PC-3 (cell line): Measurements from ENCODE around the gene TAS1R1. TPM values are rescaled to one million over a fixed set of nuclear protein-coding genes. Genes with fewer than 3 reads are reported as not detected.

ENCODE experiments used
- ATAC-seq: fragments of 200-7000 bp; cut with Tn5 transposase; 2 replicates; pipeline ENCODE4 v1.9.1; 2020; ENCODE audit warnings: mild to moderate bottlenecking, moderate library complexity
- BruUV-seq: library from RNA; stranded (reverse); fragments of 400-500 nt; replicated peaks from 2 replicates; lab custom pipeline; 2021; lab: Mats Ljungman, UMichigan
- CTCF ChIA-PET: fragments of 300-600 bp; sonication (Branson Sonifier 250); formaldehyde crosslinking; loops from one replicate; lab custom pipeline; 2022; ENCODE audit warnings: antibody characterized with exemption; lab: Charles Lee
- POLR2A ChIA-PET: fragments of 300-600 bp; sonication (Branson Sonifier 250); formaldehyde crosslinking; loops from one replicate; lab custom pipeline; 2022; ENCODE audit warnings: antibody characterized with exemption; ENCODE audit not compliant: unreplicated experiment; lab: Charles Lee
- DNase-seq: peaks from one replicate; pipeline ENCODE4 v3.0.0-alpha.2; 2015
- H2AFZ ChIP-seq: fragments of 300-600 bp; sonication (generic); 2 replicates; pipeline ENCODE4 v1.6.0; 2016; ENCODE audit warnings: antibody characterized with exemption, low read length
- H3F3A ChIP-seq: fragments of 300-600 bp; sonication (generic); one replicate; pipeline ENCODE4 v1.6.0; 2017; ENCODE audit warnings: antibody characterized with exemption, low read length, control low read depth, mild to moderate bottlenecking; ENCODE audit not compliant: unreplicated experiment
- H3K27ac ChIP-seq: fragments of 300-600 bp; sonication (generic); 2 replicates; pipeline ENCODE4 v1.5.1; 2016; ENCODE audit warnings: mild to moderate bottlenecking, low read length
- H3K27me3 ChIP-seq: fragments of 300-600 bp; sonication (generic); 2 replicates; pipeline ENCODE4 v1.6.1; 2016; ENCODE audit warnings: low read length, mixed read lengths
- H3K36me3 ChIP-seq: fragments of 300-600 bp; sonication (generic); 2 replicates; pipeline ENCODE4 v1.6.1; 2016; ENCODE audit warnings: low read depth, mixed run types, low read length, mixed read lengths
- H3K4me1 ChIP-seq: fragments of 300-600 bp; sonication (generic); 2 replicates; pipeline ENCODE4 v1.5.1; 2016; ENCODE audit warnings: low read length; ENCODE audit not compliant: insufficient read depth
- H3K4me2 ChIP-seq: fragments of 300-600 bp; sonication (generic); 2 replicates; pipeline ENCODE4 v1.6.0; 2016; ENCODE audit warnings: low read length
- H3K4me3 ChIP-seq: fragments of 300-600 bp; sonication (generic); 2 replicates; pipeline ENCODE4 v1.5.1; 2016; ENCODE audit warnings: mild to moderate bottlenecking, low read length, mixed read lengths
- H3K79me2 ChIP-seq: fragments of 300-600 bp; sonication (generic); 2 replicates; pipeline ENCODE4 v1.6.1; 2017; ENCODE audit warnings: low read length, mixed read lengths
- H3K9ac ChIP-seq: fragments of 300-600 bp; sonication (generic); 2 replicates; pipeline ENCODE4 v1.6.0; 2016; ENCODE audit warnings: mild to moderate bottlenecking, low read length
- H3K9me2 ChIP-seq: fragments of 300-600 bp; sonication (generic); replicated peaks from 2 replicates; pipeline ENCODE4 v1.6.1; 2016; ENCODE audit warnings: mixed run types, low read length, mixed read lengths
- H3K9me3 ChIP-seq: fragments of 300-600 bp; sonication (generic); 2 replicates; pipeline ENCODE4 v1.6.1; 2016; ENCODE audit warnings: low read length, mixed read lengths
- H4K20me1 ChIP-seq: fragments of 300-600 bp; sonication (generic); 2 replicates; pipeline ENCODE4 v1.6.1; 2016; ENCODE audit warnings: low read length, mixed read lengths
- EZH2 ChIP-seq: fragments of 300-600 bp; sonication (generic); IDR thresholded peaks from one replicate; pipeline ENCODE4 v1.6.1; 2017; ENCODE audit warnings: antibody characterized with exemption, mild to moderate bottlenecking, low read length; ENCODE audit not compliant: unreplicated experiment
- EZH2phosphoT487 ChIP-seq: fragments of 300-600 bp; sonication (generic); IDR thresholded peaks from 2 replicates; pipeline ENCODE4 v1.6.1; 2018; ENCODE audit warnings: mild to moderate bottlenecking, antibody characterized with exemption, low read length, borderline replicate concordance
- intact Hi-C: fragments of 100-400 bp; cut with micrococcal nuclease; formaldehyde crosslinking; loops from 2 replicates; pipeline ENCODE4 v1.9.0; 2023
- total RNA-seq: library from RNA; depleted of rRNA; stranded (reverse); fragments of >200 nt; gene quantifications from 2 replicates; pipeline ENCODE4 v1.2.3, GENCODE V29; 2014
- TF ChIP-seq, protein P1 (sequence below): fragments of 300-600 bp; sonication (generic); conservative IDR thresholded peaks from 2 replicates; pipeline ENCODE4 v1.5.1; 2017; ENCODE audit warnings: antibody characterized with exemption, low read depth, mild to moderate bottlenecking, low read length

The TAS1R1 gene
- total RNA-seq, 1 experiment from 2014 or later: not detected

DNA sequence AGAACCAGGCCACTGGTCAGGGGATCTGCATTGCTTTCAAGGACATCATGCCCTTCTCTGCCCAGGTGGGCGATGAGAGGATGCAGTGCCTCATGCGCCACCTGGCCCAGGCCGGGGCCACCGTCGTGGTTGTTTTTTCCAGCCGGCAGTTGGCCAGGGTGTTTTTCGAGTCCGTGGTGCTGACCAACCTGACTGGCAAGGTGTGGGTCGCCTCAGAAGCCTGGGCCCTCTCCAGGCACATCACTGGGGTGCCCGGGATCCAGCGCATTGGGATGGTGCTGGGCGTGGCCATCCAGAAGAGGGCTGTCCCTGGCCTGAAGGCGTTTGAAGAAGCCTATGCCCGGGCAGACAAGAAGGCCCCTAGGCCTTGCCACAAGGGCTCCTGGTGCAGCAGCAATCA is 19.7 kb downstream of the TAS1R1 start:
- TF ChIP-seq EZH2 (no peak), EZH2phosphoT487 (no peak)
- TF ChIP-seq, protein P1, sequence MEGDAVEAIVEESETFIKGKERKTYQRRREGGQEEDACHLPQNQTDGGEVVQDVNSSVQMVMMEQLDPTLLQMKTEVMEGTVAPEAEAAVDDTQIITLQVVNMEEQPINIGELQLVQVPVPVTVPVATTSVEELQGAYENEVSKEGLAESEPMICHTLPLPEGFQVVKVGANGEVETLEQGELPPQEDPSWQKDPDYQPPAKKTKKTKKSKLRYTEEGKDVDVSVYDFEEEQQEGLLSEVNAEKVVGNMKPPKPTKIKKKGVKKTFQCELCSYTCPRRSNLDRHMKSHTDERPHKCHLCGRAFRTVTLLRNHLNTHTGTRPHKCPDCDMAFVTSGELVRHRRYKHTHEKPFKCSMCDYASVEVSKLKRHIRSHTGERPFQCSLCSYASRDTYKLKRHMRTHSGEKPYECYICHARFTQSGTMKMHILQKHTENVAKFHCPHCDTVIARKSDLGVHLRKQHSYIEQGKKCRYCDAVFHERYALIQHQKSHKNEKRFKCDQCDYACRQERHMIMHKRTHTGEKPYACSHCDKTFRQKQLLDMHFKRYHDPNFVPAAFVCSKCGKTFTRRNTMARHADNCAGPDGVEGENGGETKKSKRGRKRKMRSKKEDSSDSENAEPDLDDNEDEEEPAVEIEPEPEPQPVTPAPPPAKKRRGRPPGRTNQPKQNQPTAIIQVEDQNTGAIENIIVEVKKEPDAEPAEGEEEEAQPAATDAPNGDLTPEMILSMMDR: no peak
- Histone ChIP-seq H3K9ac (no peak overlapping the region), H3F3A (no peaks in the 10 kb centered on the region), H3K36me3 (no peaks in the 10 kb centered on the region), H3K79me2 (no peaks in the 10 kb centered on the region), H3K9me2 (no peaks in the 10 kb centered on the region), H2AFZ (no peak overlapping the region), H3K4me1 (peaks cover 5% of the 10 kb centered on the region), H3K4me2 (no peak overlapping the region), H3K27ac (no peak overlapping the region), H3K27me3 (no peaks in the 10 kb centered on the region), H3K9me3 (peaks cover 3% of the 10 kb centered on the region; the same call in 1 of the 2 replicates), H3K4me3 (no peak overlapping the region), H4K20me1 (no peaks in the 10 kb centered on the region)
- no peak for DNase-seq
- CTCF ChIA-PET: no interaction called here
- intact Hi-C loops: no loop called here
- no TSS peak for BruUV-seq
- no peak for ATAC-seq
- POLR2A ChIA-PET: interaction anchor here (0.6 kb wide), 1 partner anchor 29 kb away, joined by 7 read pairs; no protein-coding TSS in a partner anchor

DNA sequence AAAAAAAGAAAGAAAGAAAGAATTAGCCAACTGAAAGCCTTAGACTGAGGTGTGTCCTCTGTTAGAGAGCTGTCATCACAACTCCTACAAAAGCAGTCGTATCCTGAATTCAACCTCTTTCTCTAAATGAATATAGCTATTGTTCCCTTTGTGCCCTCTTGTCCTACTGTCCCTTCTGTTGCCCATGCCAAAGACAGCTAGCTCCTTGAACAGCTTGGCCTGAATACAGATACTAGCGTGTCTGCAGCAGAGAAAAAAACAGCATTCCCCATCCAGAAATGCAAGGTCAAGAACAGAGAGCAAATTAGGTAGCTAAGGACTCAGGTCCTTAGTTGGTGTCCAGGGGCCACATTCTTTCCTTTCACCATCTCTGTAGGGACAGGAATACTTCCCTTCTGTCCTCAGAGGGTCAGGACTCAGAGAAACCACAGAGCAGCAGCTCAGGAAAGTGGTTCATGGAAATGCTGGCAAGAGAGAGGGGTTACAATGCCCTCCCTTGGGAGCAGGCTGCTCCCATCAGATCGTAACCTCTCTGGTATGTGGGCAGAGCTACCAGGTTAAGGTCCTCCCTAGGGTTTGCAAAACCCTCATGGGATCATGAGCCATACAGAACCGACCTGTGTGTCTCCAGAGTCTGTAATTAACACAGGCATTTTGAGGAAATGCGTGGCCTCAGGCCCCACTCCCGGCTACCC is 22.9 kb downstream of the TAS1R1 start:
- H2AFZ ChIP-seq: no peak overlapping the region

More for the DNA sequence above, 22.9 kb downstream of the TAS1R1 start:
- intact Hi-C loops: no loop called here
- H3K4me1 ChIP-seq: peaks cover 27% of the 10 kb centered on the region
- ATAC-seq: no peak
- no peak overlapping the region for H3K4me3 ChIP-seq
- H3K36me3 ChIP-seq: no peaks in the 10 kb centered on the region
- TF ChIP-seq EZH2phosphoT487: no peak
- no peak for TF ChIP-seq EZH2
- TF ChIP-seq, protein P1: no peak
- CTCF ChIA-PET: interaction anchor here (0.6 kb wide), 1 partner anchor 57 kb away, joined by 3 read pairs; no protein-coding TSS in a partner anchor
- H3K9me3 ChIP-seq: no peaks in the 10 kb centered on the region
- no peaks in the 10 kb centered on the region for H3F3A ChIP-seq
- H3K27me3 ChIP-seq: no peaks in the 10 kb centered on the region
- no peak for DNase-seq
- H3K4me2 ChIP-seq: no peak overlapping the region
- H4K20me1 ChIP-seq: no peaks in the 10 kb centered on the region
- H3K9ac ChIP-seq: no peak overlapping the region
- POLR2A ChIA-PET: interaction anchor here (1.0 kb wide), 1 partner anchor 10 kb away, joined by 3 read pairs; no protein-coding TSS in a partner anchor
- peaks cover 30% of the 10 kb centered on the region for H3K79me2 ChIP-seq
- BruUV-seq: no TSS peak
- H3K9me2 ChIP-seq: no peaks in the 10 kb centered on the region
- H3K27ac ChIP-seq: no peak overlapping the region
